GM18907 (cell line): ENCODE measurements around the gene ADGRG1.

Experiments
- ATAC-seq: cut with Tn5 transposase; IDR thresholded peaks from one replicate; pipeline ENCODE4 v1.9.1; 2021; ENCODE audit warnings: mild to moderate bottlenecking, moderate library complexity; ENCODE audit not compliant: unreplicated experiment

The ADGRG1 gene

GRCh38 chr16:57714047-57714446, 85.6 kb downstream of the ADGRG1 start:
- no peak for ATAC-seq
